Measurements from ENCODE around the gene ITPK1.

ITPK1 gene

DNA sequence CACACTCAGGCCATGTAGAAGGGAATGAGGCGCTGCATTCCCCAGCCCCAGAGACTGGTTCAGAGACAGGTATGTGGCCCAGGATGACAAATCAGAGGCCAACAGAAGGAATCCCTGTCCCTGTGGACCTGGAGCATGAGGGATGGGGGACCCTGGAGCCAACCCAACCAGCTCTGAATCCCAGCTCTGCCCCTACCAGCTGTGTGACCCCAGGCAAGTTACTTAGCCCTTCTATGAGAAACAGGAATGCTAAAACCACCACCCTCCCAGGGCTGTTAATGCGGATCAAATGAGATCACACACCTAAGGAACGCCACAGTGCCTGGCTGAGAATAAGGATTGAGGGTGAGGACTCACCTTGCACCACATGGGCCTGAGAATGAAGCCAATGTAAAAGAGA is 15.6 kb downstream of the ITPK1 start:
- no peaks in the 10 kb centered on the region for H3K9me3 Mint-ChIP-seq
- H3K27ac Mint-ChIP-seq, result peak overlapping the region; percentile 30 to 66
- no peak for ATAC-seq
- H3K27me3 Mint-ChIP-seq, result no peaks in the 10 kb centered on the region
- H3K4me3 Mint-ChIP-seq, result no peak overlapping the region
- DNase-seq, result no peak
- peaks cover 75% of the 10 kb centered on the region for H3K4me1 Mint-ChIP-seq

GRCh38 chr14:93099643-93100042 is 16.1 kb downstream of the ITPK1 start:
- no peaks in the 10 kb centered on the region for H3K27me3 Mint-ChIP-seq
- H3K27ac Mint-ChIP-seq, result peak overlapping the region in 1 of 2 donors; percentile 30
- ATAC-seq, result no peak
- H3K4me1 Mint-ChIP-seq, result peaks cover 75% of the 10 kb centered on the region
- DNase-seq, result no peak
- H3K9me3 Mint-ChIP-seq, result no peaks in the 10 kb centered on the region
- no peak overlapping the region for H3K4me3 Mint-ChIP-seq

- no peak for DNase-seq
- H3K27ac Mint-ChIP-seq, result no peak overlapping the region
Observed at GRCh38 chr14:93099196-93099595, 16.5 kb downstream of the ITPK1 start.

DNA sequence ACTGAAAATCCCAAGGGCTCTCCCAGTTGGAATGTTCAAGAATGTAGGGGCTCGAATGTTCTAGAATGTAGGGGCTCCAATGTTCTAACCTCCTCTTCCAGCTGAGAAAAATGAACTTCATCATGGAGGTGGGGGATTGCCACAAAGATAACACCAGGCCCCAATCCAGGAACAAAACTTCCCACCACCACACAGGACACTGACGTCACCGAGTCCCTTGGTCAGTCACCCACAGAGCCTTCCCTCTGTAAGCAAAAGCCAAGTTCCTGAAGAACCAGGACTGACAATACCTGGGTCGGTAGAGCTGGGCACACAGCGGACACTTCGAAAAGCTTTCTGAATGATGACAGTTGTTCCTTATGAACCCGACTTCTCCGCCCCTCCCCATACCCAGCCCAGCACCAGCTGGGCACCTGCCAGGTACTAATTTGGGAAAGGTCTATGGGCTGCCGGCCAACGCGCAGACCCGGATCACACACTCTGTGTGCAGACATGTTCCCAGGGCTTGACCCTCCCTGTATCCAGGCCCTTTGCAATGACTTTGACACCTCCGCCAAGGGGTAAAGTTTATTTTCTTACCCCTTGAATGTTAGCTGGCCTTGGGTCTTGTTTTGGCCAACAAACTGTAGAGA is 18.9 kb downstream of the ITPK1 start:
- H3K27ac Mint-ChIP-seq, result no peak overlapping the region
- no peak overlapping the region for H3K4me3 Mint-ChIP-seq
- DNase-seq, result no peak
- no peak for ATAC-seq
- H3K4me1 Mint-ChIP-seq, result peaks cover 76% of the 10 kb centered on the region
- no peaks in the 10 kb centered on the region for H3K27me3 Mint-ChIP-seq
- H3K9me3 Mint-ChIP-seq, result no peaks in the 10 kb centered on the region

More at GRCh38 chr14:93099196-93099595, 16.5 kb downstream of the ITPK1 start:
- no peak for ATAC-seq
- Mint-ChIP-seq H3K4me3 (no peak overlapping the region), H3K4me1 (peaks cover 75% of the 10 kb centered on the region), H3K9me3 (no peaks in the 10 kb centered on the region), H3K27me3 (no peaks in the 10 kb centered on the region)

DNA sequence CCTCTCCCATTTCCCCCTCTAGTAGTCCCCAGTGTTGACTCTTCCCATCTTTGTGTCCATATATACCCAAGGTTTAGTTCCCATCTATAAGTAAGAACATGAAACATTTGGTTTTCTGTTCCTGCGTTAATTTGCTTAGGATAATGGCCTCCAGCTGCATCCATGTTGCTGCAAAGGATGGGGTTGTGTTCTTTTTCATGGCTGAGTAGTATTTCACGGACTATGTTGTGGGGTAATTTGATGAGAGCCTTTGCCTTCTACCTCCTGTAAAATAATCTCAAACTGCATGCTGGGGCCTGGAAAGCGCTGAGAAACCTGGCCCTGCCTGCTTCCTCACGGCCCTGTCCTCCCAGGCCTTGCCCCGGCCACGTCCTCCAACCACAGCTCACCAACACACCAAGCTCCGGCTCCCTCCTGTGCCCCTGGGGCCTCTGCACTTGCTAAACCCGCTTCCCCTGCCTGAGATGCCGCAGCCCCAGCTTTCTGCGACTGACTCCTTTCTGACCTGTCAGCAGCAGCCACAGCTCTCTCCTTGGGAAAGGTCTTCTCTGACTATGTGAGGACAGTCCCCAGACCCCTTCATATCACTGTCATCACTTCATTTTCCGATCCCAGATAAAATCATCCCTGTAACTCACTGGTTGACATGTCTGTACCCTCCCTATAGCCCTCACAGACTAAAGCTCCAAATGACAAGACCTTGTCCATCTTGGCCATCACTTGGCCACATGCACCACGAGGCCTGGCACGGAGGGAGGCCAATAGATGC is 19.8 kb downstream of the ITPK1 start:
- H3K4me1 Mint-ChIP-seq, result peaks cover 75% of the 10 kb centered on the region
- H3K4me3 Mint-ChIP-seq, result no peak overlapping the region
- DNase-seq (no peak), ATAC-seq (no peak)
- H3K9me3 Mint-ChIP-seq, result no peaks in the 10 kb centered on the region
- H3K27me3 Mint-ChIP-seq, result no peaks in the 10 kb centered on the region
- no peak overlapping the region for H3K27ac Mint-ChIP-seq

- Mint-ChIP-seq H3K27ac (no peak overlapping the region), H3K4me1 (peaks cover 78% of the 10 kb centered on the region), H3K4me3 (no peak overlapping the region), H3K9me3 (no peaks in the 10 kb centered on the region), H3K27me3 (no peaks in the 10 kb centered on the region)
- ATAC-seq (no peak), DNase-seq (no peak)
Observed at GRCh38 chr14:93094121-93094918, 21.4 kb downstream of the ITPK1 start.

DNA sequence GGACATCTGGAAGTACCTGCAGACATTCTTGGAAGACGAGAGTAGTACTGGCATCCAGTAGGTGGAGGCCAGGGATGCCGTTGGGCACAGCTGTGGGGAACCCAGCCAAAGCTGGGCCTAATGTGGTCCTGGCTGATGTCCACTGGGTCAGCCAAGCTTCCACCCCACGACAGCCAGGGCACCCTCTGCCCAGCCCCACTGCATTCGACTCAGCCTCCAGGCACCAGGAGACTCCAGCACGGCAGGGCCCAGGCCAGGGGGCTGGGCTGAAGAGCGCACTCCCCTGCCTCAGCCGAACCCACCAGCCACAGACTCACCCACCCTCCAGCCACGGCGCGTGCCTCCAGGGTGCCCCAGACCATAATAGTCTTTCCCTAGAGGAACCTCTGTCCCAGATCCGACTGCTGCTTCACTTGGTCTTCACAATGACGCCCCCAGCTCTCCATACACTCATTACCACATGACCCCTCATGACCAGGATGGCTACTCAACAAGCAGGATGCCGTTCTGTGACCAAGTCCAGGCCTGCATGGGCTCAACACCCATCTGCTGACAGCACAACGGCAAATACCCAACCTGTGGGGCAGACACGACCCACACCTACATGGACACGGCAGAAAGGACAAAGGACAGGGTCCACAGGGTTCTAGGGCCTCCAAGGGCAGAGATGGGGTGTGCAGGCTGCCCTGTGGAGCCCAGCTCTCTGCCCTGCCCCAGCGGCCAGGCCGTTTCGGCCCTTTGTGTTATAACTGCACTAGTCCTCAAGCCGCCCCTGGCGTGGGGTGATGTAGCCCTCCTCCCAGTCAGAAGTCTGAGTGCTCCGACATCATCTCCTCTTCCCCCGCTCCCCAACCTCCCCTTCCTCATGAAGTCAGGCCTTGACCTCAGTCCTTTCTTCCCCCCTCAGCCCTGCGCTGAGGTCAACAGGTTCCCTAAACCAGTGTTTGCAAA is 22.8 kb downstream of the ITPK1 start:
- no peaks in the 10 kb centered on the region for H3K9me3 Mint-ChIP-seq
- no peaks in the 10 kb centered on the region for H3K27me3 Mint-ChIP-seq
- no peak overlapping the region for H3K4me3 Mint-ChIP-seq
- no peak for ATAC-seq
- peaks cover 93% of the 10 kb centered on the region for H3K4me1 Mint-ChIP-seq
- peak overlapping the region in 1 of 2 donors; percentile 68 for H3K27ac Mint-ChIP-seq
- no peak for DNase-seq

GRCh38 chr14:93091666-93092065 is 24.1 kb downstream of the ITPK1 start:
- peaks cover 96% of the 10 kb centered on the region for H3K4me1 Mint-ChIP-seq

DNA sequence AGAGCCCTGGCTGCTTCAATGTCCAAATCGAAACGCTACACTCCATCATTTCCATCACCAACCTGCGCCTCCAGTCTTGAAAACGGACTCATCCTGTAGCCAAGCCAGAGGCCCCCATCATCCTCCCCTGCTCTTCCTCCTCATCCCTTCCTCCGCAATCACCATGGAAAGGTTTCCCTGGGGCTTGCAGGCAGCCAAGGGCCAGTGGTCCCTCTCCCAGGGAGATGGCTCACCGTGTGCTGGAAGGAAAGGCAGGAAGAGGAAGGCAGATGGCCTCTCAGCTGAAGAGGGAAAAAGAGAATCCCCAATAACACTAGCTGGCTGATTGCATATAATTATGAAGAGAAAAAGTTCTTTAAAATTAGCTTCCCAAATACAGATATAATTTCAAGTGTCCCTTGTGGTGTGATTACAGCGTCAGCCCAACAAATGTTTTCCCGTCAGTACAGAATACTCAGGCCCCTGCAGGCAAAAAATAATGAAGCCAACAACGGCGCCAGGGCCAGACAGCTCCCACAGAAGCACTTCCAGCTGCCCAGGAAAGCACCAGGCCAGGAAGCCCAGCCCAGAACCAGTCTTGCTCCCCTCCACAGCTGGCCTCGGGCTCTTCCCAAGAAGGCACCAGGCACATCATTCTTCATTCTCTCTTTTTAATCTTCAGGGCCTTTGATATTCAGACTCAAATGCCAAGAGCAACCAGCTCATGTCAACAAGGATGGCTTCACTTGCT is 24.7 kb downstream of the ITPK1 start:
- no peak overlapping the region for H3K4me3 Mint-ChIP-seq
- peaks cover 96% of the 10 kb centered on the region for H3K4me1 Mint-ChIP-seq
- H3K27ac Mint-ChIP-seq, result no peak overlapping the region

More at GRCh38 chr14:93091666-93092065, 24.1 kb downstream of the ITPK1 start:
- Mint-ChIP-seq H3K27me3 (no peaks in the 10 kb centered on the region), H3K27ac (no peak overlapping the region), H3K4me3 (no peak overlapping the region), H3K9me3 (no peaks in the 10 kb centered on the region)
- DNase-seq (no peak), ATAC-seq (no peak)

DNA sequence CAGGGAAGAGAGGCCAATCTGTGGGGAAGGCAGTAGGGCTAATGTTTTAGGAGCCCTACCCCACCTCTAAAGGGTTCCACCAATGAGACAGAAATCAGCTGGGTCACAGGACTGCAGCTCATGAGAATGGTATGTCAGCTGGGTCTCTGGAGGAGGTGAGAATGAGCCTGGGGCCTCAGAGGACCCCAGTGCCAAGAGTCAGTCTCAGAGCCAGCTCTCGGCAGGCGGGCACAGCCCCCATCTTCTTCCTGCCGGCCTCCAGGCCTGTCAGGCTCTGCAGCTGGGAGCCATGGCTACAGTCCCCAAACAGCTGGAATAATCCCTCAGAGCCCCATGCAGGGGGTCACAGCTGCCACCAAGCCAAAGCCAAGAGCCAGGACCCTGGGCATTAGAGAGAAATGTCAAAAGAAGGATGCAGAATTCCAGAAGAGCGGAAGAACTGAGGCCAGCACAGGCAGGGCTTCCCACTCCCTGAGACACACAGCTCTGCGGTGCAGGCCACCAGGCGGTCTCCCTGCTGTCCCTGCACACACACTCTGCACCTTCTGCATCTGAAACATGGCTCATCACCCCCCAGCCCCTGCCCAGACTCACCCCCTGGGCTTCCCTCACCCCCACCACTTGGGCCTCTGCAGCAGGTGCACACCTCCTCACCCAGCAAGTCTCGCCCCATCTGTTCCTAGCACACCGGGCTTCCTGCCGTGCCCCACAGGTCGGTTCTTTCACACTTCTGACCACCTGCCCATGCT is 26.0 kb downstream of the ITPK1 start:
- no peak for ATAC-seq

More for the DNA sequence above, 24.7 kb downstream of the ITPK1 start:
- H3K27me3 Mint-ChIP-seq, result no peaks in the 10 kb centered on the region
- ATAC-seq (no peak), DNase-seq (no peak)
- H3K9me3 Mint-ChIP-seq, result no peaks in the 10 kb centered on the region

GRCh38 chr14:93086441-93087055 is 29.2 kb downstream of the ITPK1 start:
- Mint-ChIP-seq H3K27ac (peak overlapping the region; percentile 79 to 91), H3K4me1 (peaks cover 98% of the 10 kb centered on the region), H3K9me3 (peaks cover 0 to 10% of the 10 kb centered on the region in 2 donors), H3K27me3 (no peaks in the 10 kb centered on the region), H3K4me3 (peak overlapping the region; percentile 53 to 61)
- DNase-seq, result peak; percentile 32 to 56
- peak; percentile 79 for ATAC-seq

More for the DNA sequence above, 26.0 kb downstream of the ITPK1 start:
- Mint-ChIP-seq H3K9me3 (peaks cover 0 to under 1% of the 10 kb centered on the region in 2 donors), H3K27ac (peak overlapping the region in 1 of 2 donors; percentile 59), H3K4me3 (no peak overlapping the region), H3K27me3 (no peaks in the 10 kb centered on the region), H3K4me1 (peaks cover 98% of the 10 kb centered on the region)
- DNase-seq, result no peak

DNA sequence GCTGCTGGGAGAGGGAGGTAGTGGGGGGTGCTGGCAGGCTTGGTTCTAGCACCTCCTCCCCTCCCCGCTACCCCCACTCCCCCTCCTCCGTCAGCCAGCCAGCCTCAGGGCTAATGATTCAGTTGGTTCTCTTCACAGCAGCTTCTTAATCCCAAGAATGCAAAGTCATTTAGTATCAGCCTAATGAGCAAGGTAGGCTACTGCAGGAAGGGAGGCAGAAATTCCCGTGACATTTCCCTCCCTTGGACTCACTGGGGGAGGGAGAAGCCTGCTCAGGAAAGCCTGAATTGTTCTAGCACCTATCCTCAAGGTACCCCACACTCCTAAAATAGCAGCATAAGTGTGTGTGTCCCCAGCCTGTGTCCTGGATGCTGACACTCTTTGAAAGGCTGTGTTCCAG is 29.8 kb downstream of the ITPK1 start:
- DNase-seq, result no peak
- peak overlapping the region; percentile 29 to 79 for H3K27ac Mint-ChIP-seq
- H3K27me3 Mint-ChIP-seq, result no peaks in the 10 kb centered on the region
- ATAC-seq, result no peak
- peaks cover 98% of the 10 kb centered on the region for H3K4me1 Mint-ChIP-seq
- peaks cover 0 to 10% of the 10 kb centered on the region in 2 donors for H3K9me3 Mint-ChIP-seq
- peak overlapping the region; percentile 53 to 61 for H3K4me3 Mint-ChIP-seq

Data from stimulated activated naive CD8-positive, alpha-beta T cell treated with anti-CD3 and anti-CD28 coated beads, Interleukin-15, amount 100 ng/mL, for 72 hours (primary cell).